AG10803 (cell line): ENCODE data around the gene PSMA5.

Source experiments
- DNase-seq: peaks from one replicate; pipeline ENCODE4 v3.0.0; 2010; ENCODE audit warnings: low read depth
- H3K4me3 ChIP-seq: 2 replicates; pipeline ENCODE4 v1.5.1; 2011; ENCODE audit warnings: mild to moderate bottlenecking, low read length, control low read depth
- CTCF ChIP-seq: conservative IDR thresholded peaks from 2 replicates; pipeline ENCODE4 v1.5.1; 2011; ENCODE audit warnings: mild to moderate bottlenecking, low read length, control low read depth, inconsistent platforms

PSMA5 gene

GRCh38 chr1:109351457-109351856, 74.8 kb downstream of the PSMA5 start:
- DNase-seq = no peak
- H3K4me3 ChIP-seq = no peak overlapping the region
- TF ChIP-seq CTCF = no peak

- no peak for TF ChIP-seq CTCF
- no peak overlapping the region for H3K4me3 ChIP-seq
- no peak for DNase-seq
Observed at GRCh38 chr1:109350655-109351054, 75.6 kb downstream of the PSMA5 start.

GRCh38 chr1:109350182-109350581, 76.1 kb downstream of the PSMA5 start:
- no peak for DNase-seq
- no peak for TF ChIP-seq CTCF
- no peak overlapping the region for H3K4me3 ChIP-seq
